Subcutaneous adipose tissue (tissue), 4 donors: ENCODE data around the gene KRT37. TPM values are rescaled to one million over a fixed set of nuclear protein-coding genes. Genes with fewer than 3 reads are reported as not detected.

Experiments used
- total RNA-seq, 4 donors: library from RNA; depleted of rRNA; stranded (reverse); fragments of >200 nt; gene quantifications; one replicate each; pipeline ENCODE4 v1.1.0, GENCODE V29; 2016
- TF ChIP-seq, protein P1 (sequence below): fragments of 450-650 bp; IDR thresholded peaks from one replicate; pipeline ENCODE4 v1.5.1; 2016; ENCODE audit warnings: low read depth, mild to moderate bottlenecking, control low read depth, antibody characterized with exemption, moderate library complexity

KRT37 gene
- total RNA-seq, 4 donors from 2014 or later = not detected

DNA sequence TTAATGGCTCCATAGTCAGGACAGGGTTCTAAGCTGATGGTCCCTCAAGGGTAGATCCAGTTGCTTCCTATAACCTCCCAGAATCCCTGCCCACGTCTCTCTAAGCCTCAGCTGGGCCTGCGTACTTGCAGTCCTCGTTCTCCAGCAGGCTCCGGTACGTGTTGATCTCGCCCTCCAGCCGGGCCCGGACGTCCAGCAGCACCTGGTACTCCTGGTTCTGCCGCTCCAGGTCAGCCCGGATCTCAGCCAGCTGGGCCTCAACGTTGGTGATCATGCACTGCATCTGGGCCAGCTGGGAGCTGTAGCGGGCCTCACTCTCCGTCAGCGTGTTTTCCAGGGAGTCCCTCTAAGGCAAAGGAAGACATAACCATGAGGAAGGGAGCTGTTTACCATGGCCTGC lies 38.3 kb upstream of the KRT37 start:
- TF ChIP-seq, protein P1, sequence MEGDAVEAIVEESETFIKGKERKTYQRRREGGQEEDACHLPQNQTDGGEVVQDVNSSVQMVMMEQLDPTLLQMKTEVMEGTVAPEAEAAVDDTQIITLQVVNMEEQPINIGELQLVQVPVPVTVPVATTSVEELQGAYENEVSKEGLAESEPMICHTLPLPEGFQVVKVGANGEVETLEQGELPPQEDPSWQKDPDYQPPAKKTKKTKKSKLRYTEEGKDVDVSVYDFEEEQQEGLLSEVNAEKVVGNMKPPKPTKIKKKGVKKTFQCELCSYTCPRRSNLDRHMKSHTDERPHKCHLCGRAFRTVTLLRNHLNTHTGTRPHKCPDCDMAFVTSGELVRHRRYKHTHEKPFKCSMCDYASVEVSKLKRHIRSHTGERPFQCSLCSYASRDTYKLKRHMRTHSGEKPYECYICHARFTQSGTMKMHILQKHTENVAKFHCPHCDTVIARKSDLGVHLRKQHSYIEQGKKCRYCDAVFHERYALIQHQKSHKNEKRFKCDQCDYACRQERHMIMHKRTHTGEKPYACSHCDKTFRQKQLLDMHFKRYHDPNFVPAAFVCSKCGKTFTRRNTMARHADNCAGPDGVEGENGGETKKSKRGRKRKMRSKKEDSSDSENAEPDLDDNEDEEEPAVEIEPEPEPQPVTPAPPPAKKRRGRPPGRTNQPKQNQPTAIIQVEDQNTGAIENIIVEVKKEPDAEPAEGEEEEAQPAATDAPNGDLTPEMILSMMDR = no peak

DNA sequence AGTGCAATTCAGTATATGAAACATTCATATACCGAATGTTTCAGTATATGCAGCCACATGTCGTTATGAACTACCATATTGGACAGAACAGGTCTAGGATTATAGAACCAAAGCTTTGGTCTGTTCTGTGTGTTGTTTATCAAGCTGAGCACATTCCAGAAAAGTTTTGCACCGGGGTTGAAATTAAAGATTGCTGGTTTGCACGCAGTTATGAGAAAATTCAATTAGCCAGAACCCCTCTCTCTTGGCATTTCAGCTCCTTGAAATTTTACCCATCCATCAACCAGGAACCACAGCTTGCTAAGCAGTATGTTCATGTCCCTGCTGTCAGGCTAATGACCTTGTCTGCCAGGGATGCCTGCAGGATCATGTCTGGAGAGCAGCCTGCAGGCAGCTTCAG lies 33.3 kb upstream of the KRT37 start:
- TF ChIP-seq, protein P1 = no peak

DNA sequence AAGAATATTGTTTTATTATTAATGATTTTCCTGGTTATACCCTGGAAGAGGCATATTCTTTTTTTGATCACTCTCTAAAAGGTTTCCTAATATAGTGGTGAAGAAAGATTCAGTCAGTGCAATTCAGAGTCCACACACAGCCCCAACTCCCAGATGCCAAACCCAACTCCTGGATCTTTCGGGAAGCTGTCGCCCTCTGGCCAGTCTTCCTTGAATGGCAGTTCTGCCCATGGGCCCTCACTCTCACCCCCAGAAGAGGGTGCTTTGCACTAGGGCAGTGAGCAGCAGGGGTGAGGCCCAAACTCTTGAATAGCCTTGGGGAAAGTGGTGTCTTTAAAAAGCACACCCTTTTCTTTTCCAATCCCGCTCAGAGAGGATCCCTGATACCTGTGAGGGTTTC lies 31.8 kb upstream of the KRT37 start:
- TF ChIP-seq, protein P1 = no peak

DNA sequence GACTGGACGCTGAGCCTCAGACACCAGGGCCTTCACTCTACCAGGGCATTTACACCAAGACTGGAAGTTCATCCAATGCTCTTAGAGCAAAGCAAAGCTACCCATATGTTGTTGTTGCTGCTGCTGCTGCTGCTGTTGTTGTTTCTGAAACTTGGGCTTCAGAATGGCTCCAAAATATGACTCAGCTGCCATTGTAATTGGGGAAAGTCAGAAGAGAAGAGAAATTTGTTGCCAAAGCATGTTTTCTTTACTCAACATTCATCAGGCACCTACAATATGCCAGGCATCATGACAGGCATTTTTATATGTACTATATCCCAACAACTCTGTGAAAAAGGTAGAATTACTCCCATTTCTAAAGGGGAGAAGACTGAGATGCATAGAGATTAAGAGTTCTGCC lies 30.9 kb upstream of the KRT37 start:
- TF ChIP-seq, protein P1 = no peak

DNA sequence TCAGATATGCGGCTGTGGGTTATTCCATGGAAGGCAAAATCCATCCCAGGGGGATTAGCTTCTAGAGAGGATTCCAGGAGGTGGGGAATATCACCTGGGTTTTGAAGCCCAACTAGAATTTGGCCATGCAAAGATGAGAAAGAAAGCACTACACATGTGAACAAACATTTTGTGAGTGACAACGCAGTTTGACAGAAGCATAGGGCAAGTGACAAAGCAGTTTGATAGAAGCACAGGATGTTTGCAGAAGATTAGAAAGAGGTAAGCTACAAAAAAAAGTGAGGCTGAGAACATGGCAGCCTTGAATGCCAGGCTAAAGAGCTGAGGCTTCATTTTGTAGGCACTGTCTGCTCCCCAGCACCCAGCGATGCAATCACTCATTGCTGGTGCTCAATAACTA lies 28.7 kb upstream of the KRT37 start:
- TF ChIP-seq, protein P1 = no peak

DNA sequence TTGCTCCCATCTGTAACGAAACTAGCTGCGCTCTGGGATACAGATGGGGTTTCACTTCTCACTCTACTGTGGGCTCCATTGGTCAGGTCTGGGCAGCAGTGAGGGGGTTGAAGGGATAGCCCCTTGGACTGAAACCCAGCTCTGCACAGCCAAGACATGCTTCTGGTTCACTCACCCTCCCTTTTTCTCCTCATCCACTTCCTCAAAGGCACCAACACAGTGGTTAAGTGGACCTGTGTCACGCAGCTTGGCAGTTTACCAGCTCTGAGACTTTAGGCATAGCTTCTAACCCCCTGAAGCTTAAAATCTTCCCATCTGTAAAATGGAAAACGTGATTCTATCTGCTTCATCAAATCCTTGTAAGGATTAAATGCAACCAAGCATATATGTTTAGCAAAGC lies 27.9 kb upstream of the KRT37 start:
- TF ChIP-seq, protein P1 = no peak

DNA sequence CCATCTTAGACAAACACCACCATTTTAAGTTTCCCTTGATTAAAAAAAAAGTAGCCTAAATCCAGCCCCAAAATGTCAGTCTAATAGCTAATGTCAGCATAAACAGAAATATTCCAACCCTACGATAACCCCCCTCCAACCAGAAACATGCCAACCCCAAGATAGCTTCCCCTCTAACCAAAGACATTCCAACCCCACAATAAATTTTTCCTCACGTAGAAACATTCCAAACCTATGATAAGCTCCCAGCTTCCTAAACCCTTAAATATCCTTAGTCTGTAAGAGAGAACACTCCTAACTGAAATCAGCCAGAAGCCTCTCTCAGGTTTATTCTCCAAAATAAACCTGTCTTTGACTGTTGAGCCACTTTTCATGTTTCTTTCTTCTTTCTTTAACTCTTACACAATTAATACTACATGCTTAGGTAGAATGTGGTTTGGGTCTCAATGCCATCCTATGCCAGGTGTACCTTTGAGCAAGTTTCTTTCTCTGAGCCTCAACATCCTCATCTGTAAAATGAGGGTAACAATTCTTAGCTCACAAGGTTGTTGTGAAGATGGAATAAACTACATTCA lies 26.9 kb upstream of the KRT37 start:
- TF ChIP-seq, protein P1 = no peak
